NCI-H2171 (cell line): Measurements from ENCODE around the gene FBXO40.
"Not testable (repeated sequence)": the region's sequence is repeated elsewhere in the genome, so short reads cannot be mapped to it uniquely, and the experiment has no call there.

Experiments used
- DNase-seq: peaks from one replicate; lab custom pipeline; 2025; lab: John Stamatoyannopoulos, UW

The FBXO40 gene, protein sequence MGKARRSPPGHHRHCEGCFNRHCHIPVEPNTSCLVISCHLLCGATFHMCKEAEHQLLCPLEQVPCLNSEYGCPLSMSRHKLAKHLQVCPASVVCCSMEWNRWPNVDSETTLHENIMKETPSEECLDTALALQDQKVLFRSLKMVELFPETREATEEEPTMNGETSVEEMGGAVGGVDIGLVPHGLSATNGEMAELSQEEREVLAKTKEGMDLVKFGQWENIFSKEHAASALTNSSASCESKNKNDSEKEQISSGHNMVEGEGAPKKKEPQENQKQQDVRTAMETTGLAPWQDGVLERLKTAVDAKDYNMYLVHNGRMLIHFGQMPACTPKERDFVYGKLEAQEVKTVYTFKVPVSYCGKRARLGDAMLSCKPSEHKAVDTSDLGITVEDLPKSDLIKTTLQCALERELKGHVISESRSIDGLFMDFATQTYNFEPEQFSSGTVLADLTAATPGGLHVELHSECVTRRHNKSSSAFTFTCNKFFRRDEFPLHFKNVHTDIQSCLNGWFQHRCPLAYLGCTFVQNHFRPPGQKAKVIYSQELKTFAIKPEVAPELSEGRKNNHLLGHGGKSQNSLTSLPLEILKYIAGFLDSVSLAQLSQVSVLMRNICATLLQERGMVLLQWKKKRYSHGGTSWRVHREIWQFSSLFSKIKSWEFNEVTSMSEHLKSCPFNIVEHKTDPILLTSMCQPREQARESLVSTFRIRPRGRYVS

DNA sequence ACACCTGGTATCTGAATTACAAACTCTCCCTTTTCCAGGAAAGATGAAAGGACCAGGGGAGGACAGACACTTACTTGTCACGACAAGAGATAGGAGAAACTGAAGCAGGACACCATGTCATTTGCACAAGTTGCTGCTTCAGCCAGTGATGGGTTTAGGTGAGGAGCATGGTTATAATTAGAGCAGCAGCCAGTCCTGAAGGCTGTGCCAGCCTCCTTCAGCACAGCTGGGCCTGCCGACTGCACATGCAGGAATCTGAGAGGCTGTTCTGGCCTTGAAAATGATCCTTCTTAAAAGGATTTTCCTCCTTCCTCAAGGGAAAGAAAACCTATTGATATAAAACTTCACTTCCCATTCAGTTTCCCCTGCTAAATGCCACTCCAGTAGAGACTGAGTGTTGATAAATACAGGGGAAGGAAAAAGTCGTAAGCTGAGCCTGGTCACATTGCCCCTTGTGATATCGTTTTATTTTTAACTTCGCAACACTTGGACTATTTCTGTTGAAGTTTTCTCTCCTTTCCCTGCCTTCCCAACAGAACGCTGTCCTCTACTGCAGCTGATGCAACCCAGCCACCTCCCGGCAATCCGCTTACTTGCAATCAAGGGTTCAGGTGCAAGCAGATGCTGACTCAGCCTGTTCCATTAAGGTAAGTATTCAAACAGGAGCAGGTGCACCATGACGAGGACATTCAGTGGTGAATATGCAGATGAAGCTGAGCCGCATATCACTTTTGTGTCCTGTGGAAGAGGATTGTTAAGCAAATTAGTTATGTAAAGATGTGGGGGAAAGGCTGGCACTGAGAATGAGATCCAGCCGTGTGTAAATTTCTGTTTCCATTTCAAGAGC lies at the start of gene FBXO40:
Gene FBXO40, plus strand, starts transcription at position 524 of the 847 bp plus-strand sequence. CDS start 27,197 bp downstream, outside the sequence.
- DNase-seq, result no peak

DNA sequence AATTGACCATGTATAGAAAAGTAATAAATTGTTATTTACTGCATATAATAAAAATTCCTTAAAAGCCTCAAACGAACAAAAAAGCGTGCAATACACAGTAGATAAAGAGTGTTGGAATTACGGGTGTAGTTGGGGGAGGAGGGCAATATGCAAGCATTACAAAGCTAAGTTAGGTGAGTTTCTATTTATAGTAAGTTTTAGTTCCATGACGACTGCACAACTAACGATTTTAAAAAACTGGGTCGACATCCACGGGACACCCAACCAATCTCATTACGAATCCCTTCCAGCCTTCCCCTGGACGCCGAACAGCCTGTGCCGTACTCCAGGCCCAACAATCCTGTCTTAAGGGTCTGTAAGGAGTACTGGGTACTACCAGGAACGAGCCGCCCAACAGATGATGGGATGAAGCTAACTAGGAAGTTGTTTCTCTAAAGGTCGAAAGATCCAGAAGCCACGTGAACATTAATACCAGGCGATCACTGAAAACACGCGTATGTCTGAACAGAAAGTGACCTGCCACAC lies 48.1 kb upstream of the FBXO40 start:
- DNase-seq, result no peak

DNA sequence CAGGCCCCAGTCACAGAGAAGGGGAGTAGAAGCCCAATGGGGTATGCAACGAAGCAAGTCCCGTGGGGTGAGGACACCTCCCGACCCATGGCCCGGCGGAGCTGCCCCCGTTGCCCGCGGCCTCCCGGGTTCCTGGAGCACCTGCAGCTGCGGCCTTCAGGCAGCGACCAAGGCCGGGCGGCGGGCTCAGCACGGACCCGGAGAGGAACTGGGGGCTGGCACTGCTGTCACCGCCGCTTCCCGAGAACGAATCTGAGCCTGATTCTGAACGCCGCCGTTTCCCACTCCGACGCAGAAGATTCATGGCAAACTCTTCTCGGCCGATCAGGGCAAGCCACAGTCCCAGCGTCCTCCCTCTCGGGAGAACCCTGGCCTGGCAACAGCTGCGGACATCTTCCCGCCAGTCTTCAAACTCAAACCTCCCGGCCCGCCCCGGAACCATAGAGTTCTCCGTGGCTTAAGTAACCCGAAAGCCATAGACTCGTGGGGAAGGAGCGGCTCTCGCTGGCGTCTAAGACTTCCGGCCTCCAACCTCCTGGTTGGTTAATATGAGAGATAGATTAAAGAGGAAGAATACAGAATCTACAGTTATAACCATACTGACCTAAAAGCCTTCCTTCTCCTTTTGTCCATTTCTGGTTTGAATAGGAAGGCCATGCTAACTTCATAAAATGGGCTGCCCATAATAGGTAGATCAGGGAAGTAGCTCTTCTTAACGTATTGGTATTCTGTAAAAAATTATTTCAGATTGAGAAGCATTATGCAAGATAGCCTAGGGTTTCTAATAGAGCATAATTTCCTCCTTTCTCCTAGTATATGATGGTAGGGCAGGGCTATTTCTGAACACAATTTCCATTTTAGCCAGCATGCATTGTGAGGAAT lies 47.4 kb upstream of the FBXO40 start, which contains the start of gene POLQ:
Gene POLQ, minus strand, starts transcription at position 415 of the 882 bp plus-strand sequence. Its CDS starts 111 bp downstream, at position 304.
- DNase-seq, result peak; percentile 93

DNA sequence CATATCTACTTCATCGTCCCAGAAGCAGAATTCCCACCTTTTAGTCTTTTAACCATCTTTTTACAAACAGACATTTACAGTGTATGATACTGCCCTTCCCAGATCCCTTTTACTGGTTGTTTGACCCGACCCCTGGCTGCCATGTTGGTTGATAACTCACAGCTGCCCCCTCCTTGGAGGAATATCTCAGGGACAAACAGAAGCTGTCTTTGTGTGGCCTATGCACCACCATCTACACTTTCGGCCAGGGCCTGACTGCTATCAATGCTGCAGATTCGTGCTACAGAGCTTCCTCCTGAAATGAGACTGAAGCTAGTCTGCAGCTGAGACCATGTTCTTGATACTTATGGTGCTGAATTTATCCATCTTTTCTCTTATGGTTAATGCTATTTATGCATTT lies 40.8 kb upstream of the FBXO40 start:
- DNase-seq, result no peak

DNA sequence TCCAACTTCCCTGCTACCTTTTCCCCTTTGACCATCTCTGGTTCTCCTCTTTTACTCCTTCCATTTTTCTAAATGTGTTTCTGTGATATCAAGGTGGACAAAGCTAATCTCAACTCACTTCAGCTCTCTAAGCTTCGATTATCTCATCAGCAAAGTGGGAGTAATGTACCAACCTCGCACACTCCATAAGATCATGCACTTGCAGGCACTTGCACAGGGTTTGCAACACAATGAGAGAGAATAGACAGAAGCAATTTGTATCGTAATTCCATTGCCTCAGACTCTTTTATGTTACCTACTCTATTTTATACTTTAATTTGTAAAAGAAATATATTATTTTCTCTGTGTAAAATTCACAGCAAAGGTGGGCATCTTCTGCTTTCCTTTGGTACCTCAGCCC lies 40.4 kb upstream of the FBXO40 start:
- no peak for DNase-seq

DNA sequence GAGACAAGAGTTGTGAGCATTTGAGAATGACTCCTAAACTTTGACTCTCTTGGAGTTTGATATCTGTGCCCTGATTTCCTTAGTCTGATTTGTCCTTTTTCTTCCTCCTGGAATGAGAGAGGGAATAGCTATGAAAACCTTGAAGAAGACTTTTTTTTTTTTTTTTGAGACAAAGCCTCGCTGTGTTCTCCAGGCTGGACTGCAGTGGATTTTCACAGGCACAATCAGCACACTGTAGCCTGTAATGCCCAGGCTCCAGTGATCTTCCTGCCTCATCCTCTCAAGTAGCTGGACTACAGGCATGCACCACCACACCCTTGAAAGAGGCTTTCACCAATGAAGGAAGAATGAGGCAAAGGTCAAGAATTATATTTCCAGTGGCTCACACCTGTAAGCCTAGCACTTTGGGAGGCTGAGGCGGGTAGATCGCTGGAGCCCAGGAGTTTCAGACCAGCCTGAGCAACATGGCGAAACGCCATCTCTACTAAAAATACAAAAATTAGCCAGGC lies 35.7 kb upstream of the FBXO40 start:
- no peak for DNase-seq

DNA sequence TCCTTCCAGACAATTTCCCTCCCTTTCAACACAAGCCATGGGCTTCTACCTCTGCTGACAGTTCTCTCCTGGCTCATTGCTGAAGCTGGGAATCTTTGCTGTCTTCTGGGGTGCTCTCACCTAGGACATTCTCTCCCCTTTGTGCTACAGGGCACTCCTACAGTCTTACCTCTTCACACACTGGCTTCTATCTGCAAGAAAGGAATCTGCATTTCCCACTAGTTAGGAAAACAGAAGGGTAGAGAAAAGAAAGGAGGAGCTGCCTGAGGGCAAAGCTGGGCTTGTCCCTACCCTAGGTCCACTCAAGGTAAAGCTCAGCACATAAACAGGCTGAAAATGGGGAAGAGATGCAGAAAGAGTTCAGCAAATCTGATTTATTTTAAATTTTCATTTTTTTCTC lies 31.0 kb upstream of the FBXO40 start:
- no peak for DNase-seq

DNA sequence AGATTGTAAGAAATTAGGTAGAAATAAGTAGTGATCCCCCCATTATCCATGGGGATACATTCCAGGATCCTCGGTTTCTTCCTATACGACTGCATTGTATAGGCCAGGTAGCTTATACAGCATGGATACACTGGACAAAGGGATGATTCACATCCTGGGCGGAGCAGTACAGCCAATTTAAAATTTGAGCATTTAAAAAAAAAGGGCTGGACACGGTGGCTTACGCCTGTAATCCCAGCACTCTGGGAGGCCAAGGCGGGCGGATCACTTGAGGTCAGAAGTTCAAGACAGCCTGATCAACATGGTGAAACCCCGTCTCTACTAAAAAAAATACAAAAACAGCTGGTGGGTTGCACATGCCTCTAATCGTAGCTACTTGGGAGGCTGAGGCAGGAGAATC lies 26.4 kb upstream of the FBXO40 start:
- DNase-seq, result no peak

DNA sequence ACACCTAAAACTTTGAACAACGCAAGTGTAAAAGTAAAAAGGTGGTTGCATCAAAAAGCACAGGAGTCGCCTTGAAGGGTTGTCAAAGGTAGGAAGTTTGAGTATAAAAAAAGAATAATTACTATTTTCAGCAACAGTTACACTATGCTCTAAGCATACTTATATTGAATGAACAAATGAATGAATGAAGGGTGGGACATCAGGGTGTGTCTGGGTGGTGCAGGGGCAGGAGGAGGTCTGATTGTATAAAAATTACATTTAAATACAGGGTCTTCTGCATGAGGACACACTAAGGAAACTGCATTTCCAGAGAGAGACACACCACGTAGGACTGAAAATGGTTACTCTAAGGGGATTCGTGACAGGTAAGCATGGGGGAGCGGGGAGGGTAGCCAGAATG lies 25.5 kb upstream of the FBXO40 start, which contains the start of gene ARGFX:
Gene ARGFX, plus strand, starts transcription at position 301 of the 400 bp plus-strand sequence. CDS start 2,765 bp downstream, outside the sequence.
- DNase-seq, result no peak

DNA sequence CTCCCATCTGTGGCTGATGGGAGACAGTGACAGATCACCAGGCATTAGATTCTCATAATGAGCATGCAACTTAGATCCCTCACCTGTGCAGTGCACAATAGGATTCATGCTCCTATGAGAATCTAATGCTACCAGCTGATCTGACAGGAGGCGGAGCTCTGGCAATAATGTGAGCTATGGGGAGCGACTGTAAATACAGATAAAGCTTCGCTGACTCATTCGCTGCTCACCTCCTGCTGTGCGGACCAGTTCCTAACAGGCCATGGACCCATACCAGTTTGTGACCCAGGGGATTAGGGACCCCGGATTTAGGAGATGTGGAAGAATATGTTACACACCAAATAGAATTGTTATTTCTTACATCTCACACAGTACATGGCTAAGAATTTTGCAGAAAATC lies 18.7 kb upstream of the FBXO40 start:
- DNase-seq, result peak; percentile 53

DNA sequence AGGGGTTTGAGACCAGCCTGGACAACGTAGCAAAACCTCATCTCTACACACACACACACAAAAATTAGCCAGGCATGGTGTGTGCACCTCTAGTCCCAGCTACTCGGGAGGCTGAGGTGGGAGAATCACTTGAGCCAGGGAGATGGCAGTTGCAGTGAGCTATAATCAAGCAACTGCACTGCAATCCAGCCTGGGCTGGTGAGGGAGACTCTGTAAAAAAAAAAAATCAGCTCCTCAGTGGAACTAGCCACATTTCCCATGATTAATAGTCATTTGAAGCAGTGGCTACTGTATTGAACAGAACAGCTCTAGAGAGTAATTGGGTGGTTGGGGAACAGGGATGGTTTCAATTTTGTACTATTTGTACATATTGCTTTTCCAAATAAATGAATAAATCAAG lies 11.5 kb upstream of the FBXO40 start:
- no peak for DNase-seq

DNA sequence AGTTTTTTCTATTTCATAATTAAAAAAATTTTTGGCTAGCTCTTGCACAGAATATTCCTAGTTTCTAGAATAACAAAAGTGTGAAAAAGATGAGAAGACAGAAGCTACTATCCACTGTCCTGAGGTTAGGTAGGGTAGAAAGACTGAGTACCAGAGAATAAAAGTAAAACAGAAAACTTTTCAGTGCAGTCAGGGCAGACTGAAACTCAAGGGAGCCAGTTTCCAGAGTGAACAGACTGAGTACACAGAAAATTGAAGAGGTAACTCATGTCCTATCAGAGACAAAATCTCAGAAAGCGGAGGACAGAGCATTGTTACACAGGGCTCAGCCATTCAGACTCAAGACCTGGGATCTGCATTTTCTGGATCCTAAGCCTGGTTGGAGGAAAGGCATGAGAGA lies 8.8 kb upstream of the FBXO40 start:
- DNase-seq, result no peak

DNA sequence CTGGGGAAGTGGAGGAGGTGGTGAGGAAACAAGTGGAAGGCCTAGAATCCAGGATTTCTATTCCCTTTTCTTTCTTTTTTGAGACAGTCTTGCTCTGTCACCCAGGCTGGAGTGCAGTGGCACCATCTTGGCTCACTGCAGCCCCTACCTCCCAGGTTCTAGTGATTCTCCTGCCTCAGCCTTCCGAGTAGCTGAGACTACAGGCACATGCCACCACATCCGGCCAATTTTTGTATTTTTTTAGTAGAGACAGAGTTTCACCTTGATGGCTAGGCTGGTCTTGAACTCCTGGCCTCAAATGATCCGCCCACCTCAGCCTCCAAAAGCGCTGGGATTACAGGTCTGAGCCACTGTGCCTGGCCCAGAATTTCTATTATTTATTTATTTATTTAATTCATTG lies 627 bp downstream of the FBXO40 start:
- not testable (repeated sequence) for DNase-seq

DNA sequence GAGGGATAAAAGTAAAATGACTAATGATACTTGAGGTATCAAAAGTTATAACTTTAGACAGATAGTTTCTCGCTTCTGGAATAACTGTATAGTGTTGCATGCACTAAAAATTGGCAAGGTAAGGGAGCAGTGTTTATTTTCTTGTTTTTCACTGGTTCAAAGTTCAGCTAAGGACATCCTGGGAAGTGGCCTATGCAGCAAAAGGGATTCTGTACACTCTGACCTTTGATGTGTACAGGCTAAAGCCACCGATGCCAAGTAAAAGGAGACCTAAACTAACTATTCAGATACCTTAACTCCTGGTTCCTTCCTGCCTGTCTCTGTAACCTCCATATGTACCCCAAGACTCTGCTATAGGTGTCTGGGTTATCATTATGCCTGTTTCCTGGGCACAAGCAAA lies 1.7 kb downstream of the FBXO40 start:
- DNase-seq, result no peak

DNA sequence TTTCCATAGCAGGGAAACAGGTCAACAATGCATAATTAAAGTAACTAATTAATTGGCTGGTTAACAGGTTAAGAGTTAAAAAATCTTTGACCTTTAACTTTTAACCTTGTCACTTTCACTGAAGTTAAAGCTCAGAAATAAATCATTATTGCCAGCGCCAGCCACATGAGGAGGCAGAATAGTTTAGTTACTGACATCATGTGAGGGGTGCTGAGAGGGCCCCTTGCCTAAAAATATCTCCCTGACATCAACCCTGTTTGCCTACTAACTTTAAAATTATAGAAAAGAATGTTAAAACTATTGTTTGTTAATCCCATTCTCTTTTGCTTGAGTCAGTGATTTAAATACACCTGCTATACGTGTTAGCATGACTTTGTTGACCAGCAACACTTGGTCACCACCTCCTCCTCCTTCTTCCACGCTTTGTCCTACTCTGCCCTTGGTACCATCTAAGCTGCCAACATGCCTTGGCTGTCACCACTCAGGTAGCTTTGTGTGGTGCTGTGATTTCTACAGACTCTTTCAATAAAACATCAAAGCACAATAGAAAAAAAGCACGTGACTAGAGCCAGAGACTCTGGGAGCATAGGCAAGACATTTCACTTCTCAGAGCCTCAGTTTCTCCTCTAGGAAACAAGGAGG lies 2.7 kb downstream of the FBXO40 start:
- no peak for DNase-seq

DNA sequence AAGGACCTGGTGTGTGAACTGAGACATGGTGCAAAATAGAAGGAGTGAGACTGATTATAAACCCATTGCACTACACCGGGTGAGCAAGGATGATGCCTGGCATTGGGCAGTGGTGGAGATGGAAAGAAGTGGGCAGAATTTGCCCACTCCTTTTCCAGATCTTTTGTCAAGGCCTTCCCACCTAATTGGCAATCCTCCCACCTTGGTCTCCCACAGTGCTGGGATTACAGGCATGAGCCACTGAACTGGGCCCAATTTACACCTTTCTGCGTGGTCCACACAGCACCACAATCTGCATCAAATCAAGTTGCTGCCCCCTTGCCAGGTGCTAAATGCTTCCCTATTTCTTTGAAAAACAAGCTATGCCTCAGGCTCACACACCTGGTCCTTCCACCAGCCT lies 5.4 kb downstream of the FBXO40 start:
- no peak for DNase-seq

DNA sequence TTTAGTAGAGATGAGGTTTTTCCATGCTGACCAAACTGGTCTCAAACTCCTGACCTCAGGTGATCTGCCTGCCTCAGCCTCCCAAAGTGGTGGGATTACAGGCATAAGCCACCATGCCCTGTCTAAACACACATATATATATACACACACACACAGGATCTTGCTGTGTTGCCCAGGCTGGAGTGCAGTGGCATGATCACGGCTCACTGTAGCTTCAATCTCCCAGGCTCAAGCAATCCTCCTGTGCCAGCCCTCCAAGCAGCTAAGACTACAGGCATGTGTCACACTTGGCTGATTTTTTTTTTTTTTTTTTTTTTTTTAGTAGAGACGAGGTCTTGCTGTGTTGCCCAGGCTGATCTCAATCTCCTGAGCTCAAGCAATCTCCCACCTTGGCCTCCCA lies 6.7 kb downstream of the FBXO40 start:
- not testable (repeated sequence) for DNase-seq

DNA sequence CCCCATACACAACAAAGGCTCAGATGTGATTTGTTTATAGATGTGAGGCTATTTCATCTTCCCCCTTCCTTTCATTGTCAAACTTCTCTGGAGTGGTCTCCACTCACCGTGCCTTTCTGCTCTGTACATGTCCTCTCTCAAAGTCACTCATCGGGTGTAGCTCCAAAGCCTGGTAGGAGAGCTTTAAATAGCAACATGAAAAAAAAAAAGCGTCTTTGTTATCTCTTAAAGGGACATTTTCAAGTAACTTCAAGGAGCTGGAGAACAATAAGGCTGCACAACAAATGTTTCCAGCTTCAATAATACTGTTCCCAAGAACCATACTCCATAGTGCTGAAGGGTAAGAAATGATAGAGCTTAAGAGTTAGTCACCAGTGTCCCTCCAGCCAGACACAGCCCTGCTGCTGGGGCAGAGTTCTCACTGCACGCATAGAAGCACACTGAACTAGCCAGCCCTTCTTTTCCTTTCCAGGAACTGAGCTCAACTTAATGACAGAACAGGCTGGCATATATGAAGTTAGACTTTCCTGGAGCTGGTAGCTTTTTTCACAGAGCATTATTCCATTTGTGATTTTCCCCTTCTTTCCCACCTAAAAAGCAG lies 8.1 kb downstream of the FBXO40 start:
- no peak for DNase-seq

DNA sequence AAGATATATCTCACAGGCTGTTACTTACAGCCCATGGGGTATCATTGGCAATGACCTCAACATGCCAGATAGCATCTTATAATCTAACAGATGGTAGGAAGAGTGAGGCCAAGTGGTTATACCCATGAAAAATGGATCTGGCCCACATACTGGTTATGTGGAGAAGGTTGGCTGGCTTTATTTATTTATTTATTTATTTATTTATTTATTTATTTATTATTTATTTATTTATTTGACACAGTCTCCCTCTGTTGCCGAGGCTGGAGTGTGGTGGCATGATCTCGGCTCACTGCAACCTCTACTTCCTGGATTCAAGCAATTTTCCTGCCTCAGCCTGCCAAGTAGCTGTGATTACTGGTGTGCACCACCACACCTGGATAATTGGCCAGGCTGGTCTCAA lies 11.6 kb downstream of the FBXO40 start:
- DNase-seq, result no peak

DNA sequence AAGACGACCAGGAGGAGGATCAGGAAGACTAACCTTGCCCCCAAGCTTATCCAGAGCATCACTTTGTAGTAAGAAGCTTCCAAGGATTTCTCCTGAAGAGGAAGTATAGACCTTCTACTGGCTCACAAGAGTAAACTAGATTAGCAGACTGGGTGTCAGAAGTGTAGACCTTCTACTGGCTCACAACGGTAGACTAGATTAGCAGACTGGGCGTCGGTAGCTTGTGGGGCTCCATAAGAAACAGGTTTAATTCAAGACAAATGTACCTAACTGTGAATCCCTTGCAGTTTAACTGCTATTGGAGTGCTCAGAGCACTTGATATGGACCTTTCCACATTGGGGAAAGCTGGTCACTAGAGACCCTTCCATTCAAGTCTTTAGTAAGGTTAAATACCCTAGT lies 12.9 kb downstream of the FBXO40 start:
- DNase-seq, result no peak
